A549 (cell line): ENCODE measurements around the gene CYP1A1. TPM values are rescaled to one million over a fixed set of nuclear protein-coding genes. Genes with fewer than 3 reads are reported as not detected.
A peak's percentile ranks its signal among the peaks of the same experiment; 100 is the strongest.

Source experiments
- ATAC-seq, 2 experiments: fragments of 200-7000 bp in 1 of 2; fragments of >200 bp in 1 of 2; cut with Nextera tagmentation in 1 of 2; cut with Tn5 transposase in 1 of 2; 3 replicates each; pipeline versions ENCODE4 v1.8.0 to v1.9.1; 2018 to 2020; ENCODE audit warnings: mild to moderate bottlenecking in 1 of 2, moderate library complexity in 1 of 2
- CTCF ChIA-PET: fragments of 300-600 bp; sonication (Branson Sonifier 250); formaldehyde crosslinking; extraction: SDS; loops from one replicate; lab custom pipeline; 2021; ENCODE audit warnings: antibody characterized with exemption, inconsistent platforms; lab: Yijun Ruan, JAX
- POLR2A ChIA-PET: fragments of 350-600 bp; formaldehyde crosslinking; extraction: SDS; loops from one replicate; lab custom pipeline; 2021; ENCODE audit warnings: antibody characterized with exemption, inconsistent platforms; lab: Yijun Ruan, JAX
- DNase-seq, 2 experiments: peaks; one replicate each; pipeline versions ENCODE4 v3.0.0 to v3.0.0-alpha.2; 2011 to 2016; ENCODE audit warnings: low read depth in 1 of 2, low spot score in 1 of 2
- FAIRE-seq: peaks from 2 replicates; lab custom pipeline; 2011; peaks lifted over from hg19 to GRCh38; lab: Jason Lieb, UNC
- H3K27ac ChIP-seq, 2 experiments: fragments of >200 bp; sonication (Bioruptor Twin); formaldehyde crosslinking; 3 replicates each; pipeline ENCODE4 v1.5.1; 2016 to 2017
- H3K4me1 ChIP-seq: fragments of >200 bp; sonication (Bioruptor Twin); formaldehyde crosslinking; 3 replicates; pipeline ENCODE4 v1.6.1; 2016
- H3K4me2 ChIP-seq: fragments of >200 bp; sonication (Bioruptor Twin); formaldehyde crosslinking; 3 replicates; pipeline ENCODE4 v1.6.1; 2016
- H3K4me3 ChIP-seq: fragments of >200 bp; sonication (Bioruptor Twin); formaldehyde crosslinking; 3 replicates; pipeline ENCODE4 v1.5.1; 2016
- H3K9me3 ChIP-seq: fragments of >200 bp; sonication (Bioruptor Twin); formaldehyde crosslinking; 3 replicates; pipeline ENCODE4 v1.6.1; 2016
- ATOH8 ChIP-seq: fragments of 250-450 bp; sonication (Bioruptor Pico); IDR thresholded peaks from 2 replicates; pipeline ENCODE4 v1.5.0; 2020; ENCODE audit warnings: low read depth, mild to moderate bottlenecking, moderate library complexity
- BCL3 ChIP-seq: fragments of >200 bp; sonication (Bioruptor Twin); formaldehyde crosslinking; IDR thresholded peaks from 3 replicates; pipeline ENCODE4 v1.6.1; 2016
- BHLHE40 ChIP-seq: IDR thresholded peaks from 2 replicates; pipeline ENCODE4 v1.6.1; 2012; ENCODE audit warnings: low read depth, low read length, inconsistent platforms
- CEBPB ChIP-seq, 2 experiments: fragments of >200 bp in 1 of 2; sonication (Bioruptor Twin) in 1 of 2; formaldehyde crosslinking in 1 of 2; IDR thresholded peaks; 2 replicates each; pipeline ENCODE4 v1.6.1; 2012 to 2016
- CTCF ChIP-seq: fragments of >200 bp; sonication (Bioruptor Twin); formaldehyde crosslinking; IDR thresholded peaks from 3 replicates; pipeline ENCODE4 v1.5.1; 2016
- EHMT2 ChIP-seq: fragments of 200-600 bp; sonication (generic); IDR thresholded peaks from 2 replicates; pipeline ENCODE4 v1.6.1; 2016; ENCODE audit warnings: antibody characterized with exemption, low read depth, mild to moderate bottlenecking, moderate library complexity
- EP300 ChIP-seq, 2 experiments: fragments of >200 bp; sonication (Bioruptor Twin); formaldehyde crosslinking; IDR thresholded peaks; 2 replicates in 1 of 2; 3 replicates in 1 of 2; pipeline ENCODE4 v1.6.1; 2016 to 2017
- FOSL2 ChIP-seq, 2 experiments: fragments of 450-650 bp in 1 of 2; fragments of >200 bp in 1 of 2; sonication (Bioruptor Twin) in 1 of 2; formaldehyde crosslinking; IDR thresholded peaks; 2 replicates each; pipeline versions ENCODE4 v1.5.0 to v1.6.1; 2016 to 2020; ENCODE audit warnings: mild to moderate bottlenecking in 1 of 2, moderate library complexity in 1 of 2
- HES2 ChIP-seq: fragments of >200 bp; sonication (Bioruptor Twin); formaldehyde crosslinking; IDR thresholded peaks from 2 replicates; pipeline ENCODE4 v1.6.1; 2016
- HMGXB4 ChIP-seq: fragments of 250-450 bp; sonication (Bioruptor Pico); IDR thresholded peaks from 2 replicates; pipeline ENCODE4 v1.5.0; 2021; ENCODE audit warnings: mild to moderate bottlenecking, moderate library complexity, borderline replicate concordance
- HOXA7 ChIP-seq: fragments of 250-450 bp; sonication (Bioruptor Pico); IDR thresholded peaks from 2 replicates; pipeline ENCODE4 v1.5.0; 2020; ENCODE audit warnings: mild to moderate bottlenecking, moderate library complexity
- MAFK ChIP-seq: fragments of 450-650 bp; IDR thresholded peaks from 2 replicates; pipeline ENCODE4 v1.6.1; 2014; ENCODE audit not compliant: partially characterized antibody
- MAX ChIP-seq: IDR thresholded peaks from 2 replicates; pipeline ENCODE4 v1.6.1; 2012
- PBX3 ChIP-seq: IDR thresholded peaks from 2 replicates; pipeline ENCODE4 v1.6.1; 2012
- PHF8 ChIP-seq: fragments of 200-600 bp; sonication (generic); IDR thresholded peaks from 2 replicates; pipeline ENCODE4 v1.6.1; 2016; ENCODE audit warnings: low read depth, mild to moderate bottlenecking, antibody characterized with exemption, moderate library complexity, borderline replicate concordance
- POLR2A ChIP-seq: IDR thresholded peaks from 2 replicates; pipeline ENCODE4 v1.6.1; 2012; ENCODE audit warnings: mild to moderate bottlenecking, low read length
- RAD21 ChIP-seq, 2 experiments: fragments of >200 bp in 1 of 2; sonication (Bioruptor Twin) in 1 of 2; formaldehyde crosslinking in 1 of 2; IDR thresholded peaks in 1 of 2; conservative IDR thresholded peaks in 1 of 2; 2 replicates in 1 of 2; 3 replicates in 1 of 2; pipeline ENCODE4 v1.6.1; 2012 to 2018; ENCODE audit warnings: inconsistent platforms in 1 of 2
- RCOR1 ChIP-seq: fragments of 150-350 bp; IDR thresholded peaks from 2 replicates; pipeline ENCODE4 v1.6.1; 2014; ENCODE audit warnings: antibody characterized with exemption, low read length, low read depth
- REST ChIP-seq: fragments of 200-600 bp; sonication (generic); IDR thresholded peaks from 2 replicates; pipeline ENCODE4 v1.6.1; 2016; ENCODE audit warnings: antibody characterized with exemption, mild to moderate bottlenecking, moderate library complexity
- SMC3 ChIP-seq: fragments of >200 bp; sonication (Bioruptor Twin); formaldehyde crosslinking; IDR thresholded peaks from 3 replicates; pipeline ENCODE4 v1.6.1; 2018; ENCODE audit warnings: inconsistent platforms
- SREBF2 ChIP-seq: fragments of 450-650 bp; IDR thresholded peaks from 2 replicates; pipeline ENCODE4 v1.6.1; 2014; ENCODE audit warnings: mild to moderate bottlenecking, moderate library complexity
- ZFP36 ChIP-seq: fragments of 450-650 bp; IDR thresholded peaks from 2 replicates; pipeline ENCODE4 v1.6.1; 2014; ENCODE audit warnings: borderline replicate concordance; ENCODE audit not compliant: partially characterized antibody
- WGBS: methylation state at CpG from one replicate; pipeline ENCODE4 v1.1.6; 2017; ENCODE audit errors: missing lambda C conversion rate; 5-methylcytosine and 5-hydroxymethylcytosine counted together
- polyA plus RNA-seq, 4 experiments: library from polyadenylated mRNA; depleted of rRNA in 3 of 4; stranded (reverse); fragments of >200 nt; fragmentation: RNase III in 1 of 4; extraction: RNeasy Plus Mini Kit Qiagen cat#74134 plus additional on column Dnase treatment in 1 of 4; gene quantifications; 2 replicates in 3 of 4; 3 replicates in 1 of 4; pipeline ENCODE4 v1.2.3, GENCODE V29; 2011 to 2017

The CYP1A1 gene
- polyA plus RNA-seq, 2 of the 4 experiments (the other 2 are of a cell fraction): 0.25 to 0.50 TPM

- no peak for TF ChIP-seq PHF8
These were observed 44.2 kb upstream of the CYP1A1 start (continued) for GRCh38 chr15:74769463-74770025.

GRCh38 chr15:74768771-74769342, 43.5 kb upstream of the CYP1A1 start:
- POLR2A ChIA-PET: no interaction called here
- FAIRE-seq: peak; percentile 70
- peak overlapping the region; percentile 41 to 57; a peak in 4 of 6 replicates for H3K27ac ChIP-seq
- no peaks in the 10 kb centered on the region for H3K9me3 ChIP-seq
- ATAC-seq: peak; percentile 60 to 73
- H3K4me3 ChIP-seq: peak overlapping the region; percentile 26; the same call in 2 of the 3 replicates
- peak overlapping the region; percentile 83 for H3K4me2 ChIP-seq
- DNase-seq: peak; percentile 71 to 93
- peaks cover 7% of the 10 kb centered on the region; the same call in 2 of the 3 replicates for H3K4me1 ChIP-seq
- under 1% methylated on average over 9 of the region's 9 CpGs for WGBS
- TF ChIP-seq SREBF2 (no peak), HOXA7 (no peak), PBX3 (no peak), CTCF (peak; percentile 95), BHLHE40 (no peak), BCL3 (no peak), HES2 (no peak), REST (no peak), ZFP36 (no peak), MAFK (no peak), EHMT2 (no peak), POLR2A (no peak), MAX (peak; percentile 49; the same call in 1 of the 2 replicates), RAD21 (conservative IDR thresholded peaks at IDR 0.05 in 1 of 2, IDR thresholded peaks at IDR 0.05 in 1 of 2) (peak; percentile 97), ATOH8 (no peak), HMGXB4 (CRISPR knock-in tag) (no peak), CEBPB (IDR thresholded peaks at IDR 0.05) (no peak), SMC3 (peak; percentile 98), RCOR1 (no peak), FOSL2 (IDR thresholded peaks at IDR 0.05) (no peak), FOSL2 (CRISPR knock-in tag; IDR thresholded peaks at IDR 0.05) (no peak), EP300 (IDR thresholded peaks at IDR 0.05) (no peak)
- CTCF ChIA-PET: interaction anchor here (0.6 to 65.6 kb wide), 45 partner anchors 9 to 983 kb away, joined by 3 to 1908 read pairs (median 5); partner anchors contain the start of genes CLK3, CPLX3, CSK and CYP11A1
